NCI-H2227 treated with DMSO at 0.1 percent for 48 hours (cell line): ENCODE results near the gene FAM24B.
A peak's percentile ranks its signal among the peaks of the same experiment; 100 is the strongest.
"Not testable (repeated sequence)": the region's sequence is repeated elsewhere in the genome, so short reads cannot be mapped to it uniquely, and the experiment has no call there.

Experiments
- DNase-seq: peaks from one replicate; lab custom pipeline; 2025; lab: John Stamatoyannopoulos, UW

Gene FAM24B, protein sequence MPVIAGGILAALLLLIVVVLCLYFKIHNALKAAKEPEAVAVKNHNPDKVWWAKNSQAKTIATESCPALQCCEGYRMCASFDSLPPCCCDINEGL

DNA sequence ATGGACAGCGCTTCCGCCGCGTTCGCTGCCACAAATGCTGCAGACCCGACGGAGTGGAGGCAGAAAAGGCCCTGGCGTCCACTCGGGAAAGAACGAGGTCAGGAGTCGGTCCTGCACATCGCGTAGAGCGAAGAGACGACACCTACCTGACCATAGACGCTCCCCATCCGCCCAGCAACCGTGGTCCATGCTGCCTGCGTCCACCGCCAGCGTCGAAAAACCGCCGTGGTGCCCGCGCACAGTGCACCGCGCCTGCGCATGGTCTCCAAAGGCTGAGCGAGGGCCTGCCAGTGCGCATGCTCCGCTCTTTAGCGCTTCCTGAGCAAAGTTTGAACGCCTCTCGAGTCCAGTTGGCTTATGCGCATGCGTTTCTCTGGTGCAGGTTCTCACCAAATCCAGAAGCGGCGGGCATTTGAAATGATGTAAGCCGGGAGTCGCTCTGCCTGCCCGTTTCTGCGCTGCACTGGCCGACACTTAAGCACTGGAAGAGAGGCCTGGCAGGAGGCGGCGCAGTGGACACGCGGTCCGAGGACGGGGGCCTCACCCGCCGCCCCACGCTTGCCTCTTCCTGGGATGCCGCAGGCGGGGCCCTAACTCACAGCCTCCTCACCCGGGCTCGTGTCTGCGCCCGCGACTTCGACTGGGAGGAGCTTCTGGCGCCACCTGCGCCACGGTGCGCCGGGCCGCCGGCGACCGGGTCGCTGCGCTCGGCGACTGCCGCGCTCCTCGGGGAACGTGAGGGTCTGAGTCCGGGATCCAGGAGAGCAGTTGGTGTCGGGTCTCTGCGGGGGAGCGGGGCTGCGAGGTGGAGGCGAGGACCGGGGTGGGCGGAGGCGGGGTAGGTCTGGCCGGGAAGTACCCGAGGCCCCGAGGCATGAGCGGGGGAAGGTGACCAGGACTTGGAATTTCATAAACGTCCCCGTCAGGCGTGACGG lies at the start of gene FAM24B:
Gene FAM24B, minus strand, starts transcription at position 243 of the 935 bp plus-strand sequence. CDS start 29,066 bp downstream, outside the sequence.
- DNase-seq, result peak; percentile 92

DNA sequence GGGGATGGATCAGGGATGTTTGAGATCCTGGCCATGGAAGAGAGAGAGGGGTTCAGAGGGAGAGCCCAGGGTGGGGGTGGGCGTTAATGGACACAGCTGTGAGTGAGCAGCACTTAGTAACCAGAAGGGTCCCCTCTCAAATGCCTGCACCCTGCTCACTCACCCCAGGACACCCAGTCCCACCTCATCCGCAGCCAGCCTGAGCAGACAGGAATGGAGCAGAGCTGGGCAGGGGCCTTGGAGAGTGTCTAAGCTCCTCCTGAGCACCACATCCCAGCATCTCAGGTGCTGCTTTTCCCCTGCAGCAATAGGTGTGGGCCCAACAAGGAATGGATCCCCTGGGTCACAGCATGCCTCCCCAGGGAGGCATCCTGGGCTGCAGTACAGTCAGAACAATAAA lies 36.3 kb upstream of the FAM24B start:
- DNase-seq, result no peak

DNA sequence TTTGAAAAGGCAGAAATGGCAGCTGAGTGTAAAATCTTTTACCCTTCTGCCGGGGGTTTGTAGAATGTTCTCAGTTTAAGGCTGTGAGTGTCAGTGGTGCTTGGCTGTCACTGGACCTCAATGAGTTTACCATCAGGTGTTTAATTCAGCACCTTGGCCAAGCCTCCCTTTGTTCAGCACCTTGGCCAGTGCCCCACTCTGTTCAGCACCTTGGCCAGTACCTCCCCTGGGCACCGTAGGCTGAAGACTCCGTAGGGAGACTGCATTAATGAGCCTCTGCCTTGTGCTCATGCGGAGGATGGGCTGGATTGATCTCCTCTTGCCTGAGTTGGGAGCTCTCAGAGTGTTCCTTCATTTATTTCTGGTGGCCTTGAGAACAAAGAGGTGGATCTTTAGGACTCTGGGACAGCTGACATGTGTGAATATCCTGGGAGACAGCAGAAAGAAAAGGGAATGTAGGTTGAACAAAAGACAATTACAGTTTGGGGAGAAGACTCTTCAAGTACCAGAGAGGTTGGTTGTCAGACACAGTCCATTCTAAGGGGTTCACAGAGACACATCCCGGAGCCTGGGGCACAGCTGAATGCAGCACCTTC lies 32.6 kb upstream of the FAM24B start:
- no peak for DNase-seq

DNA sequence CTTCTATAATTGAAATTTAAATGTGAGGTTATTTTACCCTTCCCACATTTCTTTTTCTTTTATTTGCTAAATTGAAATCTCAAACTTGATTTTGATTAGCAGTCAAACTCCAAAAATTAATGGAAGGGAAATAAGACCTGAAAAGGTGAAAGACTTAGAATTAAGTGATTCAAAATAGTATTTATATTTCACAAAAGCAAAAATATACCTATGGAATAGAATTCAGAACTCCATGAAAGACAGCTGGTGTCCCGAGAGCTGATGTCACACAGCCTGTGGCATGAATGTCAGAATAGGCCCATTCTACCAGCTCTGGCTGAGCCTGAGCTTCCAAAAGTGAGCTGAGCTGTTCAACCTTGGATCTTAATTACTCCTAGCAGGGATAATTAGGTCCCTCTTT lies 30.9 kb upstream of the FAM24B start, which contains the start of gene FAM24A:
Gene FAM24A, plus strand, starts transcription at position 301 of the 400 bp plus-strand sequence. CDS start 1,025 bp downstream, outside the sequence.
- no peak for DNase-seq

DNA sequence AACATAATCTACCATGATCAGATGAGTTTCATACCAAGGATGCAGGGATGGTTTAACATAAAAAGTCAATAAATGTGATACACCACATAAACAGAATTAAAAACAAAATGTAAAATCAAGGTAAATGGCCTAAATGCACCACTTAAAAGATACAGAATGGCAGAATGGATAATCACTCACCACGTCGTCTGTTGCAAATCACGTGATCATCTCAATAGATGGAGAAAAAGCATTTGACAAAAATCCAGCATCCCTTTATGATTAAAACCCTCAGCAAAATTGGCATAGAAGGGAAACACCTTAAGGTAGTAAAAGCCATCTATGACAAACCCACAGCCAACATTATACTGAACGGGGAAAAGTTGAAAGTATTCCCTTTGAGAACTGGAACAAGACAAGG lies 24.5 kb upstream of the FAM24B start:
- DNase-seq, result not testable (repeated sequence)

DNA sequence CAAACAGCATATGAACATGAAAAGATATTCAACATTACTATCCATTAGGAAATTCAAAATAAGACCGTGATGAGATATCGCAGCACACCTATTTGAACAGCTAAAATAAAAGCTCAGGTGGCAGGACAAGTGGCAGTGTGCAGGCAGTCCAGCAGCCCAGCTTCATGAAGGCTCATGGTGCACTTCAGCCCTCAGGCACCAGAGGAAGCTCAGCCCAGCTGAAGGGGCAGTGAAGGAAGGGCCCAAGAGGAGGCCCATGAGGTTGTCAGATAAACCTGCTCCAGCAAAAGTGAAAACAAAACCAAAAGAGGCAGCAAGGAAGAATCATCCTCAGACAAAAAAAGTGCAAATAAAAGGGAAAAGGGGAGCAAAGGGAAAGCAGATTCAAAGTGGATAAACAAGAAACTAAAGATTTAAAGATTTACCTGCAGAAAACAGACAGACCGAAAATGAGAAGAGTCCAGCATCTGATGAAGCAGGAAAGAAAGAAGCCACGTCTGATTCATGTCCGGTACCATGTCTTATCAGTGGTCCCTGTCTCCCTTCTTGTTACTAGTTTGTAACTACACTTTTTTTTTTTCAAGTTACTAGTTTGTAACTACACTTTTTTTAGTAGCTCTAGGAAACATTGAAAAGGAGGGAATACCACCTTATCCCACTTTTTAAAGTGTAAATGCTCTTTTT lies 15.0 kb upstream of the FAM24B start:
- DNase-seq, result no peak

DNA sequence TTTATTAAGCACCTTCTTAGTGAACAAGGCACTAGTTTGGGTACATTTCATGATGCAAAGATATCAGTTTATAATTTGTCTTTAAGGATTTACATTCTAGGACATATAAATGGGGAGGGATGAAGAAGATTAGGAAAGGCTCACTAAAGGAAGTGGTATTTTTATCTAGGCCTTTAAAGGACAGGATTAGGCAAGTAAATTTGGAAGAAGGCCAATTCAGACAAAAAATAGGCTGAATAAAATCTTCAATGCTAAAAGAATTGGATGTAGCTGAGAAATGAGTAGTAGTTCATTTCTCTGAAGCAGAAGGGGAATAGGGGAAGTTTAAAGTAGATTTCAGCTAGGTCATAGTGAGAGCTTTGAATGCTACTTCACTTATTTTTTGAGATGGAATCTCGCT lies 4.8 kb upstream of the FAM24B start:
- no peak for DNase-seq

DNA sequence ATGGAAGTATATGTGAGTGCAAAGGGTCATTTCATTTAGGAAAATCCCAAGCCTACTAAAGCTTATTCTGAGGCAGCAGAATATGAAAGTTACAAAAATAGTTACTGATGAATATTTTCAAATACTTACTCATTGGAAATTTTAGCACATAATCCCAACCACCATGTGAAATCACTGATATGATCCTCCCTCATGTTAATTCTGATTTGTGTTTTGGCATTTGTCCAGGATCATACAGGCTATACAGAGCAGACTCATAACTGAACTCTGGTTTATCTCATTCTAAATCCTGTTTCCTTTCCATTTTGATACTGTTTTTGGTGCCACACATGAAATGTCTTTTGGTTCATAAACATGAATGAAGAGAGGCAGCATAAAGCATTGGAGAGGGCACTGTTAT lies 3.4 kb upstream of the FAM24B start:
- no peak for DNase-seq

DNA sequence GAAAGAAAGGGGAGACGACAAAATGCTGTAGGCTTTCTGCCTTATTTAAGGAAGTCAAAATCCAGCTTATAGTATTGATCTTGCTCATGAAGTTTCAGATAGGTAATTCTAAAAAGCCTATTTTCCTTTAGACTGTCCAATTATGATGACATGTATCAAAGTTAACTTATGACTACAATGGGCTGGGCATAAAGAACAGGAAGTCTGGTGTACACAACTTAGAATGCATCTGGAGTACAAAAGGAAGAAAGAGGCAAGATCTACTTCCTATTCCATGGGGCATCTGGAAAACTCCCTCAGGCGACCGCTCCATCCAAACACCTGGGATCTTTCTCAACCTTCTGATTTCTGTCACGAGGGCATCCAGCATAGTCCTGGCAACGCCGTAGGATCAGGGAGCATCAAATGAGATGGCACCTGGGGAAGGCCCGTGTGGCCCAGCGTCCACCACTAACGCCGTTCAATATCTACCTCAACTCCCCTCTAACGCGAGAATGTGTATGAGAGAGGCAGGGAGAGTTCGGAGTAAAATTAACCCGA lies 512 bp downstream of the FAM24B start:
- no peak for DNase-seq

DNA sequence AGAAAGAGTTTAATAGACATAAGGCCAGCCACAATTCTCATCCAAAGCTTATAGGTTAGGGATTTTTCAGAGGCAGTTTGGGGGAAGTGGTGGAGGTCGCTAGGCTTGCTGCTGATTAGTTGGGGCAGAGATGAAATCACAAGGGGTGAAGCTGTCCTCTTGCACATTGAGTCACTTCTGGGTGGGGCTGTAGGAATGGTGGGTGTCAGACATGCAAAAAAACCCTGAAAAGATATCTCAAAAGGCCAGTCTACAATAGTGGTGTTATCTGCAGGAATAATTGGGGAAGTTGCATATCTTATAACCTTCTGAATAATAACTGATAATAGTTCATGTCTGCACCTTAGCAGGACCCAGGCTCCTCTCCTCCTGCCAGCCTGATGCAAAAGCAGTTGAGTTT lies 2.1 kb downstream of the FAM24B start:
- no peak for DNase-seq

DNA sequence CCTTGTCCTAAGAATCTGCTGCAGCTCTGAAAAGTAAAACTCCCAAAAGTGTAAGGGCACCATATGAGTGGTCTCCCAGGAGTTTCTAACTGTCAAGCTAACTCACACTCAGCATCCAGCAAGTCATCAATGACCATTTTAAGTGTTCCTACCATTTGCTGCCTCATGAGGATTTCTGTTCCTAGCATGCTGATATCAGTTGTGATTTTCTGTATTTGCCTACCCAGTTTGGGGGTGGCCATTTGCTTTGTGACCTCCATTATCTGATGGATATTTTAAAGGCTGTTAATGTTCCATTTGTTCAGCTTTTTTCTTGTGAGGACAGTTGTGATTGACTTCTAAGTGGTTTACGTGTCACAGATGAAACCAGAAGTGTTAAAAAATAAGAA lies 2.9 kb downstream of the FAM24B start:
- no peak for DNase-seq

DNA sequence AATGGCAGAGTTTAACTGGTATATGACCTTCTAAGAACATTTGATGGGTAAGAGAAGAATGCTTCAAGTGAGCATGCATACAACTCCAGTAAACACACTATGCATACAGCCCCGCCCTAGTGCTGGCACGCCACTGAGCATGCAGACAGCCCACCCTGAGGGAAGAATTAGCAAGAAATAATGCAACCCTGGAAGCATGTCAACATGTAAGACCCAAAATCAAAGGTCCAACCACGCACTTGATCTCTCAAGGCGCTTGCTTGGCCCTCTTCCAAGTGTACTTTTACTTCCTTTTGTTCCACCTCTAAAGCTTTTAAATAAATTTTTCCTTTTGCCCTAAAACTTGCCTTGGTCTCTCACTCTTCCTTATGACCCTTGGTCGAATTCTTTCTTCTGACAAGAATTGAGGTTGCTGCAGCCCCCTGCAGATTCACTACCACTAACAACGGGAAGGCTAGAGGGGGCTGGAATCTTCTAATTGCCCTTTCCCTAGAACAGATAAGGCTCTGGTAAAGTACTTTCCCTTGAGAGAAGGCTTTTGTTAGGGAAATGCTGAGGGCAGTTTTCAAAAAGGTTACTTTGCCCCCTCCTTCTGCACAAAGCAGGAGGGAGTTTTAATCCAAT lies 3.4 kb downstream of the FAM24B start:
- DNase-seq, result no peak

DNA sequence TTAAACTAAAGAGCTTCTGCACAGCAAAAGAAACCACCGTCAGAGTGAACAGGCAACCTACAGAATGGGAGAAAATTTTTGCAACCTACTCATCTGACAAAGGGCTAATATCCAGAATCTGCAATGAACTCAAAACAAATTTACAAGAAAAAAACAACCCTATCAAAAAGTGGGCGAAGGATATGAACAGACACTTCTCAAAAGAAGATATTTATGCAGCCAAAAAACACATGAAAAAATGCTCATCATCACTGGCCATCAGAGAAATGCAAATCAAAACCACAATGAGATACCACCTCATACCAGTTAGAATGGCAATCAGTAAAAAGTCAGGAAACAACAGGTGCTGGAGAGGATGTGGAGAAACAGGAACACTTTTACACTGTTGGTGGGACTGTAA lies 7.4 kb downstream of the FAM24B start:
- DNase-seq, result not testable (repeated sequence)

DNA sequence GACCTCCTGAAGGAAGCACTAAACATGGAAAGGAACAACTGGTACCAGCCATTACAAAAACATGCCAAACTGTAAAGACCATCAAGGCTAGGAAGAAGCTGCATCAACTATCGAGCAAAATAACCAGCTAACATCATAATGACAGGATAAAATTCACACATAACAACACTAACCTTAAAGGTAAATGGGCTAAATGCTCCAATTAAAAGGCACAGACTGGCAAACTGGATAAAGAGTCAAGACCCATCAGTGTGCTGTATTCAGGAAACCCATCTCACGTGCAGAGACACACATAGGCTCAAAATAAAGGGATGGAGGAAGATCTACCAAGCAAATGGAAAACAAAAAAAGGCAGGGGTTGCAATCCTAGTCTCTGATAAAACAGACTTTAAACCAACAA lies 10.6 kb downstream of the FAM24B start:
- DNase-seq, result not testable (repeated sequence)

DNA sequence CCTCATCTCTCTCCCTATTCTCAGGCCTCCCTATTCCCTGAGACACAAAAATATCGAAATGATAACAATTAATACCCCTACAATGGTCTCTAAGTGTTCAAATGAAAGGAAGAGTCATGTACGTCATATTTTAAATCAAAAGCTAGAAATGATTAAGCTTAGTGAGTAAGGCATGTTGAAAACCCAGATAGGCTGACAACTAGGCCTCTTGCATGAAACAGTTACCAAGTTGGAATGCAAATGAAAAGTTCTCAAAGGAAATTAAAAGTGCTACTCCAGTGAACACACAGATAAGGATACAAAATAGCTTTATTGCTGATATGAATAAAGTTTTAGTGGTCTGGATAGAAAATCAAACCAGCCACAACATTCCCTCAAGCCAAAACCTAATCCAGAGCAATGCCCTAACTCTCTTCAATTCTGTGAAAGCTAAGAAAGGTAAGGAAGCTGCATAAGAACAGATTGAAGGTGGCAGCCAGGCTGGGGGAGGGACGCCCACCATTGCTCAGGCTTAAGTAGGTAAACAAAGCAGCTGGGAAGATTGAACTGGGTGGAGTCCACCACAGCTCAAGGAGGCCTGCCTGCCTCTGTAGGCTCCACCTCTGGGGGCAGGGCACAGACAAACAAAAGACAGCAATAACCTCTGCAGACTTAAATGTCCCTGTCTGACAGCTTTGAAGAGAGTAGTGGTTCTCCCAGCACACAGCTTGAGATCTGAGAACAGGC lies 12.5 kb downstream of the FAM24B start:
- DNase-seq, result not testable (repeated sequence)

DNA sequence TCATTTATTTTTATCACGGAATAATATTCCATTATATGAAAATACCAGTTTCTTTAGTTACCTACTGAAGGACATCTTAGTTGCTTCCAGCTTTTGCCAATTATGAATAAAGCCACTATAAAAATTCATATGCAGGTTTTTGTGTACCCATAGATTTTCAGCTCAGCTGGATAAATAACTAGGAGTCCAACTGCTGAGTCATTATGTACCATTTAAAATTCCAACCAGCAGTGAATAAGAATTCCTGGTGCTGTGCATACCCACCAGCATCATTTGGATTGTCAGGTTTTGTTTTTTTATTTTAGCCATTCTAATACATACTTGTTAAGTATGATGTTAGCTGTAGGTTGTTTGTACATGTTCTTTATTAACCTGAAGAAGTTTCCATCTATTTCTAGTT lies 14.5 kb downstream of the FAM24B start:
- no peak for DNase-seq

DNA sequence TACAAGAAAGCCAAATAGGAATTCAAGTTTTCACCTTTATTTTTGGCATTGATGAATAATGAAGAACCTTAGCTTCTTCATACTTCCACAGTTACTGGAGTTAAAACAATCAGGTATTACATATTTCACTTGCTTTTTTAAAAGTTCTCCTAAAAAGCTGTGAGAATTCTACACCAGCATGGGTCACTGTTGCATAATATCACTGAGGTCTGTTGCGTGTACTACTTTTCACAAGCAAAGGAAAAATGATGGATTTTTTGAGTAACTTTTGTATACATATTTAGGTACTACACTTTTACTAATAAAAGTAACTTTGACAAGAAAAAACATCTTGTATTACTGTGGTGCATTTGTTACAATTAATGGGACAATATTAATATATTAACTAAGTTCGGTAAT lies 15.2 kb downstream of the FAM24B start:
- DNase-seq, result no peak

DNA sequence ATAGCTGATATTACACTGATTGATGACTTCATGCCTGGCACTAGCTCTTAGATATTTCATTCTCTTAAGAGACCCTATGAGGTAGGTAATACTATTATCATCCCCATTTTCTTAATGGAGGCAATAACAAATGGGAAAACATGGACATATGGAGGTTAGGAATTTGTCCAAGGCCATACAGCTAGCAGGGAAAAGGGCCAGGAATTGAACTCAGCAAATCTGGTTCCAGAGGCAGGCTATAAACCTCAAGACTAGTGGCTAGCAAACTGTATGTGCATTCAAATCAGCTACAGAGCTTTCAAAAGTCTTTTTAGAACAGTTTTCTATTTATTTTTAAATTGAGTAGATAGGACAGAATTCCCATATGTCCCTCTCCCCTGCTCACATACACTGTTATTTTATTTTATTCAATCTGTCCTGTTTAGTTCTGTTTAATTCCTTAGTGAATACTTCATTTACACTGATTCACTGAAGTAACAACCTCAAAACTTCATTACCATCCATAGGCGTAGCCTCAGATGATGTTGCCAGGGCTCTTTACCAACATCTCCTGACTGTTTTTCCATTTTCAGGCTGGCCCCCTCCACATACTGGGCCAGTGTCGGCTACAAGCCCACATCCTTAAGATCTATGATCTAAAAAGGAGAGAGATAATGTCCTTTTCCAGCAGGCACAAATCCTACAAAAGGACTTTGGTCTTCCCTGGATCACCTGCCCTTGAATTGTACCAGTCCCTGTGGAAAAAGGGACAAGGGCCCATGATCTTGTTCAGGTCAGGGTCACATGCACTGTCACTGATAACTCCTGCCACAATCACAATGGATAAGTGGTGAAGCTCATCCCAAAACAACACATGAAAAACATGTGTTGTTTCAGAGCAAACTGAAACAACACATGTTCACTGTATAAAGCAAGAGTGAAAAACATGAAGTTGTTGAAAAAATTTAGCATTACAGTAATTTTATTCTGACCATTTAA lies 15.9 kb downstream of the FAM24B start:
- no peak for DNase-seq

DNA sequence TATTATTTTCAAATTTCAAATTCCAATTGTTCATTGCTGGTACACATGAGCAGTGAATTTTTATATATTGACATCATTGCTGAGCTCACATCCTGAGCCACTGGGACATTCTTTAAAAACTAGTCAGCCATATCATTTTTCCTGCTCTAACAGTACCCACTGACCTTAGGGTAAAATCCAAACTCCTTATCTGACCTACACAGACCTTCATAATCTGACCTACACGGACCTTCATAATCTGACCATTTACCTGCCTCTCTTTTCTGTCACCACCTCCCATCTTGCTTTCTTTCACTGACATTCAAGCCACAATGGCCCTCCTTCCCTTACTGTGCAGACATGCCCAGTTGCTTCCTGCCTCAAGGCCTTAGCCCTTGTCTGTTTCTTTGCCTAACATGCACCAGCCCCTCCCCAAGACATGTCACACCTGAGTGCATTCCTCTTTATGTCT lies 17.6 kb downstream of the FAM24B start:
- no peak for DNase-seq

DNA sequence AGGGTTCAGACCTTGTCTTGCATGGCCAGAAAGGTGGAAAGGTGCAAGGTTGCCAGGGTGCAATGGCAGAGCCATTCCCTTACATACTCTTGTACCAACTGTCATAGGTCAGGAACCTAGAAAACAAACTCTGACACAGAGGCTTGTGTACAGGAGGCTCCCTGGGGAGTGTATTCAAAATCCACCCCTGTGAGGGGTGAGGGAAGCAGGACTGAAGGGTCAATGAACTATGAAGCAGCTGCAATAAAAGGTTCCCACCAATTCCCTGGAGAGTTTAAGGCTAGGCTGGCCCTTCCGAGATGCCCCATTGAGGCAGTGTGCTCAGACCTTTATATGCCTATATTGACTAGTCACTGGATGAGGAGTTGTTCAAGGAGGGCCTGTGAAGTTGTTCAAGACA lies 19.9 kb downstream of the FAM24B start:
- no peak for DNase-seq
